ENCODE measurements around the gene BICD1. TPM values are rescaled to one million over a fixed set of nuclear protein-coding genes. Genes with fewer than 3 reads are reported as not detected.
"Not testable (repeated sequence)": the region's sequence is repeated elsewhere in the genome, so short reads cannot be mapped to it uniquely, and the experiment has no call there.

The BICD1 gene
- total RNA-seq, 1 donor from 2014 or later, result 49.5 TPM

GRCh38 chr12:32089156-32089555 is 17.5 kb upstream of the BICD1 start:
- DNase-seq (ENCODE audit: low read depth, low spot score), result no peak
- TF ChIP-seq CTCF (conservative IDR thresholded peaks at IDR 0.05), result no peak
- no peaks in the 10 kb centered on the region for H3K27me3 Mint-ChIP-seq (ENCODE audit: low read depth)
- H3K4me3 Mint-ChIP-seq, result no peak overlapping the region
- peaks cover 13% of the 10 kb centered on the region for H3K4me1 Mint-ChIP-seq
- H3K36me3 Mint-ChIP-seq (ENCODE audit: low read depth), result no peaks in the 10 kb centered on the region
- no peak overlapping the region for H3K27ac Mint-ChIP-seq (ENCODE audit: unreplicated experiment)
- H3K9me3 Mint-ChIP-seq, result peaks cover 3% of the 10 kb centered on the region

- DNase-seq (ENCODE audit: low read depth, low spot score), result no peak
- H3K27ac Mint-ChIP-seq (ENCODE audit: unreplicated experiment), result no peak overlapping the region
These were observed 17.1 kb upstream of the BICD1 start for GRCh38 chr12:32089586-32089985.

GRCh38 chr12:32091696-32092095 is 15.0 kb upstream of the BICD1 start:
- no peaks in the 10 kb centered on the region for H3K36me3 Mint-ChIP-seq (ENCODE audit: low read depth)
- H3K9me3 Mint-ChIP-seq, result peaks cover 3% of the 10 kb centered on the region
- TF ChIP-seq CTCF (conservative IDR thresholded peaks at IDR 0.05), result no peak
- no peak overlapping the region for H3K4me3 Mint-ChIP-seq
- no peaks in the 10 kb centered on the region for H3K27me3 Mint-ChIP-seq (ENCODE audit: low read depth)
- peaks cover 13% of the 10 kb centered on the region for H3K4me1 Mint-ChIP-seq
- no peak overlapping the region for H3K27ac Mint-ChIP-seq (ENCODE audit: unreplicated experiment)
- no peak for DNase-seq (ENCODE audit: low read depth, low spot score)

More at GRCh38 chr12:32089586-32089985, 17.1 kb upstream of the BICD1 start:
- no peak for TF ChIP-seq CTCF (conservative IDR thresholded peaks at IDR 0.05)
- H3K36me3 Mint-ChIP-seq (ENCODE audit: low read depth), result no peaks in the 10 kb centered on the region
- H3K4me1 Mint-ChIP-seq, result peaks cover 13% of the 10 kb centered on the region
- H3K4me3 Mint-ChIP-seq, result no peak overlapping the region
- no peaks in the 10 kb centered on the region for H3K27me3 Mint-ChIP-seq (ENCODE audit: low read depth)
- H3K9me3 Mint-ChIP-seq, result peaks cover 3% of the 10 kb centered on the region

GRCh38 chr12:32098112-32098511 is 8.5 kb upstream of the BICD1 start:
- H3K4me3 Mint-ChIP-seq, result no peak overlapping the region
- H3K9me3 Mint-ChIP-seq, result peaks cover 3% of the 10 kb centered on the region
- H3K4me1 Mint-ChIP-seq, result peaks cover 13% of the 10 kb centered on the region
- TF ChIP-seq CTCF (conservative IDR thresholded peaks at IDR 0.05), result no peak
- no peak overlapping the region for H3K27ac Mint-ChIP-seq (ENCODE audit: unreplicated experiment)
- no peak for DNase-seq (ENCODE audit: low read depth, low spot score)
- H3K27me3 Mint-ChIP-seq (ENCODE audit: low read depth), result peaks cover 3% of the 10 kb centered on the region
- H3K36me3 Mint-ChIP-seq (ENCODE audit: low read depth), result no peaks in the 10 kb centered on the region

- peak overlapping the region; percentile 38 for H3K4me3 Mint-ChIP-seq
- H3K9me3 Mint-ChIP-seq; H3K27ac Mint-ChIP-seq (ENCODE audit: unreplicated experiment); DNase-seq (ENCODE audit: low read depth, low spot score); H3K36me3 Mint-ChIP-seq (ENCODE audit: low read depth); H3K27me3 Mint-ChIP-seq (ENCODE audit: low read depth): not testable (repeated sequence)
- H3K4me1 Mint-ChIP-seq, result peaks cover 13% of the 10 kb centered on the region
These were observed 7.4 kb upstream of the BICD1 start for GRCh38 chr12:32099275-32099674.

- Mint-ChIP-seq H3K36me3 (ENCODE audit: low read depth) (no peaks in the 10 kb centered on the region), H3K27me3 (ENCODE audit: low read depth) (peaks cover 3% of the 10 kb centered on the region), H3K4me3 (no peak overlapping the region), H3K4me1 (peaks cover 13% of the 10 kb centered on the region), H3K27ac (ENCODE audit: unreplicated experiment) (no peak overlapping the region), H3K9me3 (no peaks in the 10 kb centered on the region)
- DNase-seq (ENCODE audit: low read depth, low spot score), result no peak
- TF ChIP-seq CTCF (conservative IDR thresholded peaks at IDR 0.05), result no peak
These were observed 6.3 kb upstream of the BICD1 start for GRCh38 chr12:32100361-32100760.
